BLaER1 treated with 17β-estradiol and CSF1 and Interleukin-3, amounts not matched to agents 10 nM and 100 nM (cell line): Measurements from ENCODE around the gene RNU6-1.
A peak's percentile ranks its signal among the peaks of the same experiment; 100 is the strongest.

Experiments used
- H3K27ac ChIP-seq, 11 experiments: shearing (Covaris generic); formaldehyde crosslinking; 2 replicates each; pipeline ENCODE4 v1.8.1; 2022
- H3K27me3 ChIP-seq, 11 experiments: shearing (Covaris generic); formaldehyde crosslinking; 2 replicates each; pipeline ENCODE4 v1.8.1; 2022
- H3K36me3 ChIP-seq, 11 experiments: shearing (Covaris generic); formaldehyde crosslinking; 2 replicates each; pipeline ENCODE4 v1.8.1; 2022
- H3K4me1 ChIP-seq, 10 experiments: shearing (Covaris generic); formaldehyde crosslinking; 2 replicates each; pipeline ENCODE4 v1.8.1; 2022
- H3K4me2 ChIP-seq, 11 experiments: shearing (Covaris generic); formaldehyde crosslinking; 2 replicates each; pipeline ENCODE4 v1.8.1; 2022
- H3K4me3 ChIP-seq, 10 experiments: shearing (Covaris generic); formaldehyde crosslinking; 2 replicates each; pipeline ENCODE4 v1.8.1; 2022
- H3K9ac ChIP-seq, 11 experiments: shearing (Covaris generic); formaldehyde crosslinking; 2 replicates each; pipeline ENCODE4 v1.8.1; 2022
- H3K9me3 ChIP-seq, 11 experiments: shearing (Covaris generic); formaldehyde crosslinking; replicated peaks in 1 of 11; 2 replicates each; pipeline ENCODE4 v1.8.1; 2022
- H4K20me1 ChIP-seq, 11 experiments: shearing (Covaris generic); formaldehyde crosslinking; 2 replicates each; pipeline ENCODE4 v1.8.1; 2022
- Cebpa-rat ChIP-seq, 11 experiments: shearing (Covaris generic); IDR thresholded peaks; 2 replicates each; pipeline ENCODE4 v1.8.1; 2022

The RNU6-1 gene

GRCh38 chr15:67880651-67881182 is 40.9 kb upstream of the RNU6-1 start:
- Histone ChIP-seq H3K4me3 (no peak overlapping the region), H3K27ac (peak overlapping the region in 9 of 11 experiments; percentile 29 to 73 (median 53); a peak in 15 of 22 replicates), H3K4me2 (peak overlapping the region; percentile 33 to 96 (median 66); a peak in 21 of 22 replicates), H3K4me1 (peaks cover 46 to 66% (median 62%) of the 10 kb centered on the region in 10 experiments), H3K9me3 (no peaks in the 10 kb centered on the region), H3K27me3 (no peaks in the 10 kb centered on the region), H4K20me1 (no peaks in the 10 kb centered on the region), H3K36me3 (no peaks in the 10 kb centered on the region), H3K9ac (peak overlapping the region in 1 of 11 experiments; percentile 26; a peak in 2 of 22 replicates)
- TF ChIP-seq Cebpa-rat (IDR thresholded peaks at IDR 0.05): no peak

- Histone ChIP-seq H3K4me1 (peaks cover 39 to 57% (median 55%) of the 10 kb centered on the region in 10 experiments), H4K20me1 (no peaks in the 10 kb centered on the region), H3K9ac (peak overlapping the region in 2 of 11 experiments; percentile 7 to 26; a peak in 1 of 22 replicates), H3K9me3 (no peaks in the 10 kb centered on the region), H3K4me2 (peak overlapping the region; percentile 33 to 96 (median 66)), H3K27ac (peak overlapping the region in 9 of 11 experiments; percentile 29 to 73 (median 53); a peak in 16 of 22 replicates), H3K36me3 (no peaks in the 10 kb centered on the region), H3K4me3 (no peak overlapping the region), H3K27me3 (no peaks in the 10 kb centered on the region)
- TF ChIP-seq Cebpa-rat (IDR thresholded peaks at IDR 0.05): no peak
Observed at GRCh38 chr15:67879440-67880129, 39.7 kb upstream of the RNU6-1 start.

- TF ChIP-seq Cebpa-rat (IDR thresholded peaks at IDR 0.05): no peak
- peaks cover 32 to 49% (median 47%) of the 10 kb centered on the region in 10 experiments for H3K4me1 ChIP-seq
- H4K20me1 ChIP-seq: no peaks in the 10 kb centered on the region
- no peak overlapping the region for H3K9ac ChIP-seq
- peaks cover 0 to 2% (median under 1%) of the 10 kb centered on the region in 11 experiments; a peak in 8 of 22 replicates for H3K9me3 ChIP-seq
- peak overlapping the region in 6 of 11 experiments; percentile 8 to 73 (median 58); a peak in 7 of 22 replicates for H3K27ac ChIP-seq
- H3K27me3 ChIP-seq: no peaks in the 10 kb centered on the region
- H3K36me3 ChIP-seq: no peaks in the 10 kb centered on the region
- H3K4me3 ChIP-seq: no peak overlapping the region
- H3K4me2 ChIP-seq: peak overlapping the region in 5 of 11 experiments; percentile 58 to 96 (median 66); a peak in 5 of 22 replicates
Observed at GRCh38 chr15:67878712-67879206, 38.9 kb upstream of the RNU6-1 start.

GRCh38 chr15:67873777-67874176 is 33.9 kb upstream of the RNU6-1 start:
- H3K9me3 ChIP-seq: peaks cover 19 to 35% (median 28%) of the 10 kb centered on the region in 11 experiments
- H3K4me3 ChIP-seq: no peak overlapping the region
- H3K9ac ChIP-seq: no peak overlapping the region
- no peaks in the 10 kb centered on the region; a peak in 1 of 20 replicates for H3K4me1 ChIP-seq
- H3K36me3 ChIP-seq: 0 out of 22 replicates have a peak, but pooled peaks cover 0 to 3% (median 0%) of the 10 kb centered on the region in 11 experiments
- TF ChIP-seq Cebpa-rat (IDR thresholded peaks at IDR 0.05): no peak
- no peaks in the 10 kb centered on the region for H3K27me3 ChIP-seq
- H3K4me2 ChIP-seq: no peak overlapping the region
- no peak overlapping the region for H3K27ac ChIP-seq
- no peaks in the 10 kb centered on the region for H4K20me1 ChIP-seq

- Histone ChIP-seq H3K9ac (no peak overlapping the region), H3K4me2 (no peak overlapping the region), H3K9me3 (peaks cover 20 to 39% (median 31%) of the 10 kb centered on the region in 11 experiments), H3K27me3 (no peaks in the 10 kb centered on the region), H3K27ac (no peak overlapping the region), H3K4me3 (no peak overlapping the region), H3K4me1 (no peaks in the 10 kb centered on the region), H4K20me1 (no peaks in the 10 kb centered on the region), H3K36me3 (0 out of 22 replicates have a peak, but pooled peaks cover 0 to 3% (median 0%) of the 10 kb centered on the region in 11 experiments)
- TF ChIP-seq Cebpa-rat (IDR thresholded peaks at IDR 0.05): no peak
Observed at GRCh38 chr15:67870868-67871408, 31.1 kb upstream of the RNU6-1 start.

GRCh38 chr15:67869701-67870100 is 29.9 kb upstream of the RNU6-1 start:
- no peaks in the 10 kb centered on the region for H3K27me3 ChIP-seq
- no peak overlapping the region for H3K4me3 ChIP-seq
- H3K9me3 ChIP-seq: peaks cover 20 to 39% (median 31%) of the 10 kb centered on the region in 11 experiments
- H3K36me3 ChIP-seq: 0 out of 22 replicates have a peak, but pooled peaks cover 0 to 3% (median 0%) of the 10 kb centered on the region in 11 experiments
- TF ChIP-seq Cebpa-rat (IDR thresholded peaks at IDR 0.05): no peak
- no peaks in the 10 kb centered on the region for H3K4me1 ChIP-seq
- no peak overlapping the region for H3K27ac ChIP-seq
- no peaks in the 10 kb centered on the region for H4K20me1 ChIP-seq
- H3K4me2 ChIP-seq: no peak overlapping the region
- no peak overlapping the region for H3K9ac ChIP-seq

- H3K27ac ChIP-seq: no peak overlapping the region
- TF ChIP-seq Cebpa-rat (IDR thresholded peaks at IDR 0.05): no peak
- H3K27me3 ChIP-seq: no peaks in the 10 kb centered on the region
- H3K9me3 ChIP-seq: peaks cover 19 to 25% (median 24%) of the 10 kb centered on the region in 11 experiments
- peaks cover 6 to 15% (median 12%) of the 10 kb centered on the region in 10 experiments; a peak in 19 of 20 replicates for H3K4me1 ChIP-seq
- no peaks in the 10 kb centered on the region for H4K20me1 ChIP-seq
- no peak overlapping the region for H3K4me3 ChIP-seq
- no peak overlapping the region for H3K9ac ChIP-seq
- H3K4me2 ChIP-seq: no peak overlapping the region
- H3K36me3 ChIP-seq: 0 out of 22 replicates have a peak, but pooled peaks cover 0 to 3% (median 0%) of the 10 kb centered on the region in 11 experiments
Observed at GRCh38 chr15:67865766-67866165, 25.9 kb upstream of the RNU6-1 start.

- Histone ChIP-seq H3K4me1 (peaks cover 7 to 19% (median 15%) of the 10 kb centered on the region in 10 experiments), H3K27me3 (no peaks in the 10 kb centered on the region), H4K20me1 (no peaks in the 10 kb centered on the region), H3K36me3 (0 out of 22 replicates have a peak, but pooled peaks cover 0 to 3% (median 0%) of the 10 kb centered on the region in 11 experiments), H3K9ac (no peak overlapping the region), H3K9me3 (peaks cover 14 to 20% (median 20%) of the 10 kb centered on the region in 11 experiments), H3K4me2 (no peak overlapping the region), H3K27ac (no peak overlapping the region), H3K4me3 (no peak overlapping the region)
- no peak for TF ChIP-seq Cebpa-rat (IDR thresholded peaks at IDR 0.05)
Observed at GRCh38 chr15:67865331-67865730, 25.5 kb upstream of the RNU6-1 start.
